GM23338 (cell line): Measurements from ENCODE around the gene UGT1A7. TPM values are rescaled to one million over a fixed set of nuclear protein-coding genes. Genes with fewer than 3 reads are reported as not detected.

ENCODE experiments used
- ATAC-seq: fragments of 200-7000 bp; cut with Tn5 transposase; 3 replicates; pipeline ENCODE4 v1.9.1; 2020
- DNase-seq: peaks from one replicate; pipeline ENCODE4 v3.0.0-alpha.2; 2015; ENCODE audit warnings: low spot score
- H2AFZ ChIP-seq: fragments of 200-600 bp; sonication (generic); 2 replicates; pipeline ENCODE4 v1.8.0; 2016; ENCODE audit warnings: antibody characterized with exemption, mild to moderate bottlenecking, moderate library complexity
- H3F3A ChIP-seq: fragments of 200-600 bp; sonication (generic); replicated peaks from 2 replicates; pipeline ENCODE4 v1.8.0; 2017; ENCODE audit warnings: antibody characterized with exemption, mixed run types, low read depth
- H3K27ac ChIP-seq: fragments of 200-600 bp; sonication (generic); 2 replicates; pipeline ENCODE4 v1.6.1; 2016; ENCODE audit warnings: low read depth
- H3K27me3 ChIP-seq: fragments of 200-600 bp; sonication (generic); 2 replicates; pipeline ENCODE4 v1.8.0; 2016; ENCODE audit warnings: mild to moderate bottlenecking, mixed run types, moderate library complexity; ENCODE audit not compliant: insufficient read depth
- H3K36me3 ChIP-seq: fragments of 200-600 bp; sonication (generic); 2 replicates; pipeline ENCODE4 v1.8.0; 2016; ENCODE audit warnings: mild to moderate bottlenecking; ENCODE audit not compliant: insufficient read depth
- H3K4me1 ChIP-seq: fragments of 200-600 bp; sonication (generic); 2 replicates; pipeline ENCODE4 v1.8.0; 2016; ENCODE audit warnings: mild to moderate bottlenecking, moderate library complexity; ENCODE audit not compliant: insufficient read depth
- H3K4me2 ChIP-seq: fragments of 200-600 bp; sonication (generic); 2 replicates; pipeline ENCODE4 v1.7.1; 2017; ENCODE audit warnings: mixed run types
- H3K4me3 ChIP-seq: fragments of 200-600 bp; sonication (generic); 2 replicates; pipeline ENCODE4 v1.6.1; 2016; ENCODE audit warnings: mixed run types
- H3K79me2 ChIP-seq: fragments of 200-600 bp; sonication (generic); replicated peaks from 2 replicates; pipeline ENCODE4 v1.8.0; 2017; ENCODE audit warnings: mild to moderate bottlenecking; ENCODE audit not compliant: insufficient read depth
- H3K9me2 ChIP-seq: fragments of 200-600 bp; sonication (generic); 2 replicates; pipeline ENCODE4 v1.8.0; 2017; ENCODE audit not compliant: insufficient read depth
- H4K20me1 ChIP-seq: fragments of 200-600 bp; sonication (generic); replicated peaks from 2 replicates; pipeline ENCODE4 v1.8.0; 2017; ENCODE audit warnings: mild to moderate bottlenecking; ENCODE audit not compliant: insufficient read depth
- H3K27ac Mint-ChIP-seq: 2 replicates; pipeline ENCODE4 v1.8.0; 2020; ENCODE audit warnings: inconsistent platforms, mild to moderate bottlenecking, moderate library complexity, mixed read lengths
- H3K27me3 Mint-ChIP-seq: 3 replicates; pipeline ENCODE4 v1.8.0; 2022; ENCODE audit warnings: low read depth, mild to moderate bottlenecking, moderate library complexity, mixed read lengths, inconsistent platforms; ENCODE audit not compliant: insufficient read depth, poor library complexity
- H3K36me3 Mint-ChIP-seq: 3 replicates; pipeline ENCODE4 v1.8.0; 2021; ENCODE audit warnings: low read depth, mild to moderate bottlenecking, inconsistent platforms, moderate library complexity, mixed read lengths
- H3K4me1 Mint-ChIP-seq: 3 replicates; pipeline ENCODE4 v1.8.0; 2020; ENCODE audit warnings: mild to moderate bottlenecking, inconsistent platforms, mixed read lengths
- H3K4me3 Mint-ChIP-seq: 3 replicates; pipeline ENCODE4 v1.8.0; 2021; ENCODE audit warnings: moderate library complexity, mild to moderate bottlenecking, inconsistent platforms, mixed read lengths
- H3K9me3 Mint-ChIP-seq: 3 replicates; pipeline ENCODE4 v1.8.0; 2020; ENCODE audit warnings: moderate library complexity, mild to moderate bottlenecking, inconsistent platforms, mixed read lengths
- CREB1 ChIP-seq: fragments of 250-450 bp; sonication (Bioruptor Pico); IDR thresholded peaks from 2 replicates; pipeline ENCODE4 v1.5.0; 2020; ENCODE audit warnings: low read depth, mild to moderate bottlenecking, moderate library complexity
- EZH2 ChIP-seq: fragments of 200-600 bp; sonication (generic); IDR thresholded peaks from one replicate; pipeline ENCODE4 v1.8.0; 2017; ENCODE audit warnings: antibody characterized with exemption, mild to moderate bottlenecking, low read depth; ENCODE audit not compliant: unreplicated experiment
- EZH2phosphoT487 ChIP-seq: fragments of 200-600 bp; sonication (generic); IDR thresholded peaks from one replicate; pipeline ENCODE4 v1.8.1; 2018; ENCODE audit warnings: antibody characterized with exemption; ENCODE audit not compliant: unreplicated experiment
- JUNB ChIP-seq: IDR thresholded peaks from one replicate; pipeline ENCODE4 v1.6.1; 2016; ENCODE audit warnings: antibody characterized with exemption; ENCODE audit not compliant: unreplicated experiment
- POLR2AphosphoS5 ChIP-seq: IDR thresholded peaks from 2 replicates; pipeline ENCODE4 v1.6.1; 2016; ENCODE audit warnings: antibody characterized with exemption, low read depth
- REST ChIP-seq: IDR thresholded peaks from one replicate; pipeline ENCODE4 v1.6.1; 2018; ENCODE audit warnings: antibody characterized with exemption; ENCODE audit not compliant: unreplicated experiment
- STAT1 ChIP-seq: IDR thresholded peaks from one replicate; pipeline ENCODE4 v1.6.1; 2016; ENCODE audit warnings: antibody characterized with exemption; ENCODE audit not compliant: unreplicated experiment
- ZNF114 ChIP-seq: fragments of 250-450 bp; sonication (Bioruptor Pico); IDR thresholded peaks from 2 replicates; pipeline ENCODE4 v1.5.0; 2020; ENCODE audit warnings: mild to moderate bottlenecking, moderate library complexity
- ZNF331 ChIP-seq: fragments of 250-450 bp; sonication (Bioruptor Pico); IDR thresholded peaks from 2 replicates; pipeline ENCODE4 v1.5.0; 2020; ENCODE audit warnings: low read depth, mild to moderate bottlenecking, moderate library complexity
- ZNF462 ChIP-seq: fragments of 250-450 bp; sonication (Bioruptor Pico); IDR thresholded peaks from 2 replicates; pipeline ENCODE4 v1.5.0; 2020; ENCODE audit warnings: mild to moderate bottlenecking, moderate library complexity
- polyA plus RNA-seq: library from polyadenylated mRNA; unstranded; fragments of >200 nt; fragmentation: Nextera tagmentation; extraction: Ambion mirVana; gene quantifications from 2 replicates; pipeline ENCODE4 v1.2.1, GENCODE V29; 2016
- total RNA-seq: library from RNA; depleted of rRNA; stranded (reverse); fragments of >200 nt; shearing (Covaris generic); gene quantifications from 2 replicates; pipeline ENCODE4 v1.2.3, GENCODE V29; 2014
- TF ChIP-seq, protein P1 (sequence below), 2 experiments: fragments of 200-600 bp in 1 of 2; sonication (generic) in 1 of 2; conservative IDR thresholded peaks; 2 replicates each; pipeline versions ENCODE4 v1.5.1 to v1.6.1; 2016 to 2017; ENCODE audit warnings: antibody characterized with exemption in 2 of 2, low read depth in 2 of 2, mild to moderate bottlenecking in 2 of 2, moderate library complexity in 1 of 2

The UGT1A7 gene
- total and polyA plus RNA-seq, 2 experiments from 2014 or later: not detected

DNA sequence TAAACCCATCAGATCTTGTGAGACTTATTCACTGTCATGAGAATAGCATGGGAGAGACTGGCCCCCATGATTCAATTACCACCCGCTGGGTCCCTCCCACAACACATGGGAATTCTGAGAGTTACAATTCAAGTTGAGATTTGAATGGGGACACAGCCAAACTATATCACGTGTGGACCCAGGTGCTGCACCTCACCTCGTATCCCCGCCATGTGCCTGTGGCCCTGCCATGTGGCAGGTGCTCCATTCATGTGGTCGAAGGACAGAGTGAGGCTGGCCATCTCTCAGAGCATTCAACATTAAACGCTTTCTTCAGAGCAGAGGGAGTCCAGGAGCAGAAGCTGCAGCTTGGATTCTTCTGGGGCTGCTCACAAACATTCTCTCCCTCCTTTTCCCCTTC is 128.7 kb downstream of the UGT1A7 start (continued):
- TF ChIP-seq POLR2AphosphoS5 (no peak), EZH2phosphoT487 (no peak), CREB1 (no peak), ZNF331 (CRISPR knock-in tag) (no peak), REST (no peak), STAT1 (no peak)
- TF ChIP-seq, protein P1, sequence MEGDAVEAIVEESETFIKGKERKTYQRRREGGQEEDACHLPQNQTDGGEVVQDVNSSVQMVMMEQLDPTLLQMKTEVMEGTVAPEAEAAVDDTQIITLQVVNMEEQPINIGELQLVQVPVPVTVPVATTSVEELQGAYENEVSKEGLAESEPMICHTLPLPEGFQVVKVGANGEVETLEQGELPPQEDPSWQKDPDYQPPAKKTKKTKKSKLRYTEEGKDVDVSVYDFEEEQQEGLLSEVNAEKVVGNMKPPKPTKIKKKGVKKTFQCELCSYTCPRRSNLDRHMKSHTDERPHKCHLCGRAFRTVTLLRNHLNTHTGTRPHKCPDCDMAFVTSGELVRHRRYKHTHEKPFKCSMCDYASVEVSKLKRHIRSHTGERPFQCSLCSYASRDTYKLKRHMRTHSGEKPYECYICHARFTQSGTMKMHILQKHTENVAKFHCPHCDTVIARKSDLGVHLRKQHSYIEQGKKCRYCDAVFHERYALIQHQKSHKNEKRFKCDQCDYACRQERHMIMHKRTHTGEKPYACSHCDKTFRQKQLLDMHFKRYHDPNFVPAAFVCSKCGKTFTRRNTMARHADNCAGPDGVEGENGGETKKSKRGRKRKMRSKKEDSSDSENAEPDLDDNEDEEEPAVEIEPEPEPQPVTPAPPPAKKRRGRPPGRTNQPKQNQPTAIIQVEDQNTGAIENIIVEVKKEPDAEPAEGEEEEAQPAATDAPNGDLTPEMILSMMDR (conservative IDR thresholded peaks at IDR 0.05; ENCODE audit: low read depth in 2 of 2): no peak

DNA sequence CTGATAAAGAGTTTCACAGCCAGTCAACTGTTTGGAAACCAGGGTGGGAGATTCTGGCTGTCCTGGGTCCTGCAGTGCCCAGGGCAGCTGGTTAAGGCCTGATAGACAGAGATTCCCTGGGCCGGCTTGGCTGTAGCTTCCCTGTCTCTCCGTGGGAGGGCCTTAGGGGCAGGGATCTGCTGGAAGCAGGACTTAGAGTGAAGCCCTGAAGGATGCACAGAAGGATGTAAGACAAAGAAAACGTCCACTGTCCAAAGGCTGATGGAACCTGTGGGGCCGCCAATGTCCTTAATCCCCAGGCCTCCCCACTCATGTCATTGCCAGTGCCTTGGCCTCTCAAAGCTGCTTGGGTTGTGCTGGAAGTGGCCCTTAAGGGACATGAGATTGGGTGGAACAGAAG is 129.4 kb downstream of the UGT1A7 start:
- DNase-seq (no peak), ATAC-seq (no peak)
- H3K4me1 Mint-ChIP-seq: no peaks in the 10 kb centered on the region
- Histone ChIP-seq H3K4me1 (no peaks in the 10 kb centered on the region), H3K27me3 (no peaks in the 10 kb centered on the region), H3K4me3 (no peak overlapping the region), H3F3A (no peaks in the 10 kb centered on the region), H3K9me2 (peaks cover 6% of the 10 kb centered on the region), H4K20me1 (no peaks in the 10 kb centered on the region), H3K36me3 (no peaks in the 10 kb centered on the region), H3K27ac (no peak overlapping the region), H3K79me2 (no peaks in the 10 kb centered on the region), H3K4me2 (no peak overlapping the region), H2AFZ (no peak overlapping the region)
- no peak overlapping the region for H3K27ac Mint-ChIP-seq
- peaks cover 2% of the 10 kb centered on the region for H3K27me3 Mint-ChIP-seq
- no peak overlapping the region for H3K4me3 Mint-ChIP-seq
- H3K36me3 Mint-ChIP-seq: no peaks in the 10 kb centered on the region
- TF ChIP-seq JUNB (no peak), STAT1 (no peak), CREB1 (no peak), EZH2 (no peak), POLR2AphosphoS5 (no peak), ZNF114 (CRISPR knock-in tag) (no peak), ZNF462 (CRISPR knock-in tag) (no peak)
- TF ChIP-seq, protein P1 (conservative IDR thresholded peaks at IDR 0.05; ENCODE audit: low read depth in 2 of 2): no peak
- H3K9me3 Mint-ChIP-seq: peaks cover 5% of the 10 kb centered on the region; the same call in 2 of the 3 replicates
